Transverse colon (tissue), 4 donors: Measurements from ENCODE around the gene GALNT18. TPM values are rescaled to one million over a fixed set of nuclear protein-coding genes. Genes with fewer than 3 reads are reported as not detected.

ENCODE experiments used
- DNase-seq: peaks from one replicate; pipeline ENCODE4 v3.0.0-alpha.2; 2019
- H3K27ac ChIP-seq, 4 donors: fragments of 200-600 bp; sonication (generic); 2 replicates each; pipeline ENCODE4 v1.5.1; 2016 to 2018; ENCODE audit warnings: inconsistent platforms in 4 of 4
- H3K27me3 ChIP-seq: fragments of 200-600 bp; sonication (generic); 2 replicates; pipeline ENCODE4 v1.5.1; 2017; ENCODE audit warnings: inconsistent platforms
- H3K36me3 ChIP-seq, 4 donors: fragments of 200-600 bp; sonication (generic); 2 replicates each; pipeline ENCODE4 v1.5.1; 2017 to 2019; ENCODE audit warnings: inconsistent platforms in 4 of 4
- H3K4me1 ChIP-seq, 4 donors: fragments of 200-600 bp; sonication (generic); 2 replicates each; pipeline ENCODE4 v1.5.1; 2017 to 2020; ENCODE audit warnings: inconsistent platforms in 4 of 4
- H3K4me3 ChIP-seq, 4 donors: fragments of 200-600 bp; sonication (generic); 1 replicate in 1 of 4; 2 replicates in 3 of 4; pipeline versions ENCODE4 v1.5.1 to v1.6.1; 2017 to 2019; ENCODE audit warnings: inconsistent platforms in 4 of 4
- H3K9me3 ChIP-seq, 2 donors: fragments of 200-600 bp; sonication (generic); 2 replicates each; pipeline ENCODE4 v1.5.1; 2017 to 2019; ENCODE audit warnings: inconsistent platforms in 2 of 2
- EP300 ChIP-seq: sonication (generic); formaldehyde crosslinking; IDR thresholded peaks from one replicate; pipeline ENCODE4 v1.6.1; 2017; ENCODE audit warnings: antibody characterized with exemption, low read depth
- POLR2A ChIP-seq: fragments of 450-650 bp; IDR thresholded peaks from one replicate; pipeline ENCODE4 v1.6.1; 2016; ENCODE audit warnings: antibody characterized with exemption, mild to moderate bottlenecking, moderate library complexity
- POLR2AphosphoS5 ChIP-seq, 3 donors: sonication (generic); formaldehyde crosslinking; IDR thresholded peaks; one replicate each; pipeline ENCODE4 v1.6.1; 2016; ENCODE audit warnings: antibody characterized with exemption in 3 of 3
- WGBS, 2 donors: methylation state at CpG; one replicate each; pipeline ENCODE4 v1.1.5; 2018; ENCODE audit warnings: low coverage in 1 of 2; 5-methylcytosine and 5-hydroxymethylcytosine counted together
- in situ Hi-C, 4 donors: fragments of 200-750 bp; cut with MboI; loops; one replicate each; pipeline versions ENCODE4 v1.15.0 to v1.15.1; 2017; ENCODE audit warnings: low sequenced_read_pairs in 3 of 4, low pct_ligation_motif_present in 1 of 4, low pct_unique_long_range_greater_than_20kb in 1 of 4
- intact Hi-C: fragments of 100-400 bp; cut with DNase I; formaldehyde crosslinking; loops from one replicate; pipeline ENCODE4 v1.15.1; 2023; ENCODE audit warnings: low total_unique reads
- total RNA-seq, 4 donors: library from RNA; depleted of rRNA; stranded (reverse); fragments of >200 nt; gene quantifications; one replicate each; pipeline ENCODE4 v1.1.0, GENCODE V29; 2016
- TF ChIP-seq, protein P1 (sequence below), 5 experiments: fragments of 200-600 bp in 3 of 5; fragments of 450-650 bp in 2 of 5; sonication (generic) in 3 of 5; IDR thresholded peaks; 1 replicate in 2 of 5; 2 replicates in 3 of 5; pipeline ENCODE4 v1.5.1; 2016 to 2017; ENCODE audit warnings: antibody characterized with exemption in 5 of 5, inconsistent platforms in 3 of 5, mild to moderate bottlenecking in 2 of 5, moderate library complexity in 1 of 5

Gene GALNT18
- total RNA-seq, 4 donors from 2014 or later, result 5.6 to 22.1 (median 8.4) TPM

- H3K4me1 ChIP-seq, result no peaks in the 10 kb centered on the region
- H3K4me3 ChIP-seq, result no peak overlapping the region
- H3K27me3 ChIP-seq, result no peaks in the 10 kb centered on the region
- intact Hi-C loops, result loop anchor here (5.0 kb wide), 1 partner anchor 748 kb away; no protein-coding TSS in a partner anchor
- no peaks in the 10 kb centered on the region for H3K9me3 ChIP-seq
- H3K27ac ChIP-seq, result no peak overlapping the region
- no peaks in the 10 kb centered on the region for H3K36me3 ChIP-seq
- no peak for TF ChIP-seq POLR2AphosphoS5 (IDR thresholded peaks at IDR 0.05)
- TF ChIP-seq, protein P1, sequence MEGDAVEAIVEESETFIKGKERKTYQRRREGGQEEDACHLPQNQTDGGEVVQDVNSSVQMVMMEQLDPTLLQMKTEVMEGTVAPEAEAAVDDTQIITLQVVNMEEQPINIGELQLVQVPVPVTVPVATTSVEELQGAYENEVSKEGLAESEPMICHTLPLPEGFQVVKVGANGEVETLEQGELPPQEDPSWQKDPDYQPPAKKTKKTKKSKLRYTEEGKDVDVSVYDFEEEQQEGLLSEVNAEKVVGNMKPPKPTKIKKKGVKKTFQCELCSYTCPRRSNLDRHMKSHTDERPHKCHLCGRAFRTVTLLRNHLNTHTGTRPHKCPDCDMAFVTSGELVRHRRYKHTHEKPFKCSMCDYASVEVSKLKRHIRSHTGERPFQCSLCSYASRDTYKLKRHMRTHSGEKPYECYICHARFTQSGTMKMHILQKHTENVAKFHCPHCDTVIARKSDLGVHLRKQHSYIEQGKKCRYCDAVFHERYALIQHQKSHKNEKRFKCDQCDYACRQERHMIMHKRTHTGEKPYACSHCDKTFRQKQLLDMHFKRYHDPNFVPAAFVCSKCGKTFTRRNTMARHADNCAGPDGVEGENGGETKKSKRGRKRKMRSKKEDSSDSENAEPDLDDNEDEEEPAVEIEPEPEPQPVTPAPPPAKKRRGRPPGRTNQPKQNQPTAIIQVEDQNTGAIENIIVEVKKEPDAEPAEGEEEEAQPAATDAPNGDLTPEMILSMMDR (IDR thresholded peaks at IDR 0.05), result no peak
- no peak for TF ChIP-seq POLR2A
- TF ChIP-seq EP300, result no peak
- in situ Hi-C loops, result no loop called here
- 76% methylated on average over 3 of the region's 3 CpGs; no CpG with 5 or more reads in 1 of the 2 donors for WGBS, 2 donors
- DNase-seq, result no peak
Measured at GRCh38 chr11:11454671-11455223, 167.1 kb downstream of the GALNT18 start.

DNA sequence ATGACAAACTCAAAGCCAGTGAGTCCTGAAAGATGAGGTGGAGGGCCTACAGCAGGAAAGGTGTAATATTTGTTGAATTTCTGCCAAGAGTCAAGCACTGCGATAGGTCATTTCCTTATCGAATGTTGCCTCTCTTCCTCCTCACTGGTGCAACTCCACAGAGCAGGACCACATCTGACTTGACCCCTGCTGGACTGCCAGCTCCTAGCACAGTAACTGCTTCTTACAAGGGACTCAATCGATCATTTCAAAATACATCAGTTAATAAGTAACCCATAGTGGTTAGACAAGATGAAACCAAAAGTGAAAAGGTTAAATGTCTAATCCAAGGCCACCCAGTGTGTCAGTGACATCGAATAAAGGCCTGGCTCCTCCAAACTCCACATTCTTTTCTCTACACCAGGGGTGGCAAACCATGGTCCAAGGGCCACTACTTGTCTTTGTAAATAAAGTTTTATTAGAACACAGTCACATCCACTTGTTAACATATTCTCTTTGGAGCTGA is 170.3 kb downstream of the GALNT18 start:
- WGBS, 2 donors, result 53 to 73% methylated on average over 2 to 4 of the region's 4 CpGs
- in situ Hi-C loops, result no loop called here

GRCh38 chr11:11450744-11451362 is 171.0 kb downstream of the GALNT18 start:
- no peaks in the 10 kb centered on the region for H3K36me3 ChIP-seq
- no peaks in the 10 kb centered on the region for H3K4me1 ChIP-seq
- intact Hi-C loops, result loop anchor here (5.0 kb wide), 1 partner anchor 751 kb away; no protein-coding TSS in a partner anchor
- in situ Hi-C loops, result no loop called here
- H3K4me3 ChIP-seq, result no peak overlapping the region
- H3K27ac ChIP-seq, result peak overlapping the region in 1 of 4 donors; percentile 61
- no peak for DNase-seq
- 44 to 53% methylated on average over 5 of the region's 5 CpGs for WGBS, 2 donors
- no peaks in the 10 kb centered on the region for H3K27me3 ChIP-seq
- H3K9me3 ChIP-seq, result no peaks in the 10 kb centered on the region
- TF ChIP-seq POLR2AphosphoS5 (IDR thresholded peaks at IDR 0.05) (no peak), POLR2A (no peak), EP300 (no peak)
- TF ChIP-seq, protein P1 (IDR thresholded peaks at IDR 0.05), result no peak

More for the DNA sequence above, 170.3 kb downstream of the GALNT18 start:
- Histone ChIP-seq H3K36me3 (no peaks in the 10 kb centered on the region), H3K4me3 (no peak overlapping the region), H3K27ac (peak overlapping the region in 1 of 4 donors; percentile 61), H3K27me3 (no peaks in the 10 kb centered on the region), H3K9me3 (no peaks in the 10 kb centered on the region), H3K4me1 (no peaks in the 10 kb centered on the region)
- no peak for TF ChIP-seq EP300
- TF ChIP-seq, protein P1 (IDR thresholded peaks at IDR 0.05), result no peak
- no peak for TF ChIP-seq POLR2A
- intact Hi-C loops, result loop anchor here (5.0 kb wide), 1 partner anchor 751 kb away; no protein-coding TSS in a partner anchor
- no peak for DNase-seq

DNA sequence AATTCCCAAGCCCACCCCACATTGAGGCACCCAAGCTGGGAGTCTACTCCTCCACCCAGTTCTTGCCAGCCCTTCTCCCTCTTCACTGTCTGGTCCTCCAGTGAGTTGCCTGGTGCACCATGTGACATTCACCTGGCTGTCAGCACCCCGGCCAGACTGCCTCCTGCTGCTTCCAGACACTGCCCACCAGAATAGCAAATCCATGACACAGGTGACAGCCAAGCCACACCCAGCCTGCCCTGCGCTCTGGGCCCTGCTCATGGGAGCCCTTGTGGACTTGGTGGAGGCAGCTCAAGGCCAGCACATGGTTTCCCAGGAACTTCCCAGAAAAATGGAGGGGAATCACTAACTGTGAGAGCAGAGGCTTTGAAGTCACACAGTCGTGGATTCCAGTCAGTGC is 172.5 kb downstream of the GALNT18 start:
- TF ChIP-seq POLR2AphosphoS5 (IDR thresholded peaks at IDR 0.05), result no peak
- TF ChIP-seq, protein P1 (IDR thresholded peaks at IDR 0.05), result no peak
- no peak for TF ChIP-seq EP300
- TF ChIP-seq POLR2A, result no peak
- Histone ChIP-seq H3K27ac (peak overlapping the region in 1 of 4 donors; percentile 61), H3K27me3 (no peaks in the 10 kb centered on the region), H3K4me1 (peaks cover 0 to 7% (median 2%) of the 10 kb centered on the region in 4 donors), H3K4me3 (no peak overlapping the region), H3K9me3 (no peaks in the 10 kb centered on the region), H3K36me3 (no peaks in the 10 kb centered on the region)
- 82% methylated on average over 3 of the region's 3 CpGs; no CpG with 5 or more reads in 1 of the 2 donors for WGBS, 2 donors
- in situ Hi-C loops (no loop called here), intact Hi-C loops (no loop called here)
- DNase-seq, result no peak
